ENCODE data around the gene DDHD1. TPM values are rescaled to one million over a fixed set of nuclear protein-coding genes. Genes with fewer than 3 reads are reported as not detected.
"Not testable (repeated sequence)": the region's sequence is repeated elsewhere in the genome, so short reads cannot be mapped to it uniquely, and the experiment has no call there.

DDHD1 gene
- total RNA-seq, 2 donors from 2014 or later: 9.2 to 9.8 TPM

GRCh38 chr14:53117479-53117878, 35.6 kb downstream of the DDHD1 start:
- intact Hi-C loops (cut with DNase I); ATAC-seq; DNase-seq: not testable (repeated sequence)

GRCh38 chr14:53113989-53114388, 39.1 kb downstream of the DDHD1 start:
- ATAC-seq (no peak), DNase-seq (no peak)
- intact Hi-C loops (cut with DNase I): no loop called here

GRCh38 chr14:53110096-53110495, 43.0 kb downstream of the DDHD1 start:
- intact Hi-C loops (cut with DNase I): no loop called here
- DNase-seq (no peak), ATAC-seq (no peak)

GRCh38 chr14:53109105-53110041, 43.8 kb downstream of the DDHD1 start:
- DNase-seq: no peak
- ATAC-seq: peak in 1 of 2 donors; percentile 39
- intact Hi-C loops (cut with DNase I): no loop called here

- ATAC-seq (no peak), DNase-seq (no peak)
- intact Hi-C loops (cut with DNase I): no loop called here
Measured at GRCh38 chr14:53108292-53109104, 44.6 kb downstream of the DDHD1 start.

GRCh38 chr14:53106768-53107167, 46.4 kb downstream of the DDHD1 start:
- no peak for DNase-seq
- intact Hi-C loops (cut with DNase I): no loop called here
- ATAC-seq: no peak

- intact Hi-C loops (cut with DNase I): no loop called here
- ATAC-seq (no peak), DNase-seq (no peak)
Measured at GRCh38 chr14:53103636-53104340, 49.3 kb downstream of the DDHD1 start.

- DNase-seq: no peak
- ATAC-seq: no peak
- intact Hi-C loops (cut with DNase I): no loop called here
Measured at GRCh38 chr14:53093206-53093605, 59.9 kb downstream of the DDHD1 start.

- intact Hi-C loops (cut with DNase I): no loop called here
- no peak for ATAC-seq
- DNase-seq: no peak
Measured at GRCh38 chr14:53090853-53091252, 62.3 kb downstream of the DDHD1 start.

- intact Hi-C loops (cut with DNase I); DNase-seq: not testable (repeated sequence)
Measured at GRCh38 chr14:53084954-53085353, 68.2 kb downstream of the DDHD1 start.

GRCh38 chr14:53064475-53064874, 88.6 kb downstream of the DDHD1 start:
- intact Hi-C loops (cut with DNase I): no loop called here
- ATAC-seq (no peak), DNase-seq (no peak)

More at GRCh38 chr14:53084954-53085353, 68.2 kb downstream of the DDHD1 start:
- not testable (repeated sequence) for ATAC-seq

GRCh38 chr14:53062856-53063255, 90.3 kb downstream of the DDHD1 start:
- ATAC-seq: no peak
- intact Hi-C loops (cut with DNase I): no loop called here
- DNase-seq: no peak

- ATAC-seq (no peak), DNase-seq (no peak)
- intact Hi-C loops (cut with DNase I): no loop called here
Measured at GRCh38 chr14:53060046-53060445, 93.1 kb downstream of the DDHD1 start.

GRCh38 chr14:53055003-53055402, 98.1 kb downstream of the DDHD1 start:
- intact Hi-C loops (cut with DNase I): loop anchor here in 1 of 2 donors (2.0 to 5.0 kb wide), 2 partner anchors 93 to 232 kb away; no protein-coding TSS in a partner anchor
- DNase-seq (no peak), ATAC-seq (peak; percentile 65 to 85)

GRCh38 chr14:53054457-53054856, 98.7 kb downstream of the DDHD1 start:
- intact Hi-C loops (cut with DNase I): loop anchor here in 1 of 2 donors (2.0 kb wide), 1 partner anchor 232 kb away; no protein-coding TSS in a partner anchor
- peak in 1 of 2 donors; percentile 77 for ATAC-seq
- DNase-seq: no peak

- DNase-seq (no peak), ATAC-seq (no peak)
- intact Hi-C loops (cut with DNase I): loop anchor here in 1 of 2 donors (10.0 kb wide), 1 partner anchor 224 kb away; no protein-coding TSS in a partner anchor
Measured at GRCh38 chr14:53048631-53049030, 104.5 kb downstream of the DDHD1 start.

- DNase-seq (no peak), ATAC-seq (no peak)
- intact Hi-C loops (cut with DNase I): loop anchor here in 1 of 2 donors (10.0 kb wide), 1 partner anchor 223 kb away; no protein-coding TSS in a partner anchor
Measured at GRCh38 chr14:53047307-53048069, 105.6 kb downstream of the DDHD1 start.

- peak in 1 of 2 donors; percentile 55 for ATAC-seq
- intact Hi-C loops (cut with DNase I): loop anchor here (5.0 to 10.0 kb wide), 2 partner anchors 92 to 220 kb away; partner anchors contain the start of gene FERMT2 (in 1 of the 2)
Measured at GRCh38 chr14:53044486-53044885, 108.6 kb downstream of the DDHD1 start.

More at GRCh38 chr14:53044486-53044885, 108.6 kb downstream of the DDHD1 start:
- no peak for DNase-seq

Data from left cardiac atrium (tissue), 4 donors.